Endothelial cell of umbilical vein (primary cell): Measurements from ENCODE around the gene PTPRO.

ENCODE experiments used
- EZH2 ChIP-seq: IDR thresholded peaks from 2 replicates; pipeline ENCODE4 v1.6.1; 2012; ENCODE audit warnings: borderline replicate concordance, low read depth, mild to moderate bottlenecking, moderate library complexity, low read length, inconsistent platforms; ENCODE audit not compliant: severe bottlenecking
- POLR2A ChIP-seq: IDR thresholded peaks from 2 replicates; pipeline ENCODE4 v1.6.1; 2012; ENCODE audit warnings: low read depth, mild to moderate bottlenecking, control low read depth, low read length
- POLR2AphosphoS5 ChIP-seq: IDR thresholded peaks from 2 replicates; pipeline ENCODE4 v1.6.1; 2012; ENCODE audit warnings: low read depth, mild to moderate bottlenecking, control low read depth, low read length, moderate library complexity; ENCODE audit not compliant: insufficient read depth
- TF ChIP-seq, protein P1 (sequence below), 2 donors: IDR thresholded peaks; 1 replicate in 1 of 2; 2 replicates in 1 of 2; pipeline ENCODE4 v1.5.1; 2011; ENCODE audit warnings: low read length in 2 of 2, mild to moderate bottlenecking in 2 of 2, moderate library complexity in 2 of 2, control low read depth in 1 of 2, inconsistent platforms in 1 of 2, low read depth in 1 of 2; ENCODE audit not compliant: insufficient read depth in 1 of 2; ENCODE audit errors: extremely low read depth in 1 of 2
- TF ChIP-seq, protein P2 (sequence below): IDR thresholded peaks from 2 replicates; pipeline ENCODE4 v1.6.1; 2011; ENCODE audit not compliant: insufficient read depth, insufficient read length

- TF ChIP-seq, protein P1, sequence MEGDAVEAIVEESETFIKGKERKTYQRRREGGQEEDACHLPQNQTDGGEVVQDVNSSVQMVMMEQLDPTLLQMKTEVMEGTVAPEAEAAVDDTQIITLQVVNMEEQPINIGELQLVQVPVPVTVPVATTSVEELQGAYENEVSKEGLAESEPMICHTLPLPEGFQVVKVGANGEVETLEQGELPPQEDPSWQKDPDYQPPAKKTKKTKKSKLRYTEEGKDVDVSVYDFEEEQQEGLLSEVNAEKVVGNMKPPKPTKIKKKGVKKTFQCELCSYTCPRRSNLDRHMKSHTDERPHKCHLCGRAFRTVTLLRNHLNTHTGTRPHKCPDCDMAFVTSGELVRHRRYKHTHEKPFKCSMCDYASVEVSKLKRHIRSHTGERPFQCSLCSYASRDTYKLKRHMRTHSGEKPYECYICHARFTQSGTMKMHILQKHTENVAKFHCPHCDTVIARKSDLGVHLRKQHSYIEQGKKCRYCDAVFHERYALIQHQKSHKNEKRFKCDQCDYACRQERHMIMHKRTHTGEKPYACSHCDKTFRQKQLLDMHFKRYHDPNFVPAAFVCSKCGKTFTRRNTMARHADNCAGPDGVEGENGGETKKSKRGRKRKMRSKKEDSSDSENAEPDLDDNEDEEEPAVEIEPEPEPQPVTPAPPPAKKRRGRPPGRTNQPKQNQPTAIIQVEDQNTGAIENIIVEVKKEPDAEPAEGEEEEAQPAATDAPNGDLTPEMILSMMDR (IDR thresholded peaks at IDR 0.05; ENCODE audit: extremely low read depth in 1 of 2, insufficient read depth in 1 of 2, low read depth in 1 of 2, low read length in 2 of 2), result no peak
- TF ChIP-seq EZH2, result no peak
- TF ChIP-seq POLR2A, result no peak
- TF ChIP-seq, protein P2, sequence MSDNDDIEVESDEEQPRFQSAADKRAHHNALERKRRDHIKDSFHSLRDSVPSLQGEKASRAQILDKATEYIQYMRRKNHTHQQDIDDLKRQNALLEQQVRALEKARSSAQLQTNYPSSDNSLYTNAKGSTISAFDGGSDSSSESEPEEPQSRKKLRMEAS, result no peak
- TF ChIP-seq POLR2AphosphoS5, result no peak
Measured at GRCh38 chr12:15597125-15597830, 275.0 kb downstream of the PTPRO start.
